DMS 273 treated with DMSO at 0.1 percent for 48 hours (cell line): ENCODE measurements around the gene LY9.

Source experiments
- DNase-seq: peaks from one replicate; lab custom pipeline; 2025; lab: John Stamatoyannopoulos, UW

LY9 gene

GRCh38 chr1:160795951-160796383 lies at the start of gene LY9:
Gene LY9, plus strand, starts transcription at chr1:160796174. Its CDS starts 14 bp downstream, at chr1:160796188.
- DNase-seq = no peak

- DNase-seq = no peak
Observed at GRCh38 chr1:160746836-160747500, 49.0 kb upstream of the LY9 start.

- no peak for DNase-seq
Observed at GRCh38 chr1:160747717-160748116, 48.3 kb upstream of the LY9 start.

- DNase-seq = no peak
Observed at GRCh38 chr1:160748181-160748877, 47.6 kb upstream of the LY9 start.

- no peak for DNase-seq
Observed at GRCh38 chr1:160748878-160749269, 47.1 kb upstream of the LY9 start.

- no peak for DNase-seq
Observed at GRCh38 chr1:160750608-160751007, 45.4 kb upstream of the LY9 start.

- DNase-seq = no peak
Observed at GRCh38 chr1:160752406-160752805, 43.6 kb upstream of the LY9 start.

GRCh38 chr1:160752924-160753323 lies 43.0 kb upstream of the LY9 start:
- DNase-seq = no peak

GRCh38 chr1:160753594-160753993 lies 42.4 kb upstream of the LY9 start:
- DNase-seq = no peak

- no peak for DNase-seq
Observed at GRCh38 chr1:160755461-160755860, 40.5 kb upstream of the LY9 start.

- no peak for DNase-seq
Observed at GRCh38 chr1:160755911-160756848, 39.8 kb upstream of the LY9 start.

GRCh38 chr1:160756849-160757201 lies 39.1 kb upstream of the LY9 start:
- DNase-seq = no peak

- no peak for DNase-seq
Observed at GRCh38 chr1:160758521-160758920, 37.5 kb upstream of the LY9 start.

GRCh38 chr1:160759740-160760139 lies 36.2 kb upstream of the LY9 start:
- DNase-seq = no peak

- DNase-seq = no peak
Observed at GRCh38 chr1:160761046-160761445, 34.9 kb upstream of the LY9 start.

GRCh38 chr1:160761886-160762285 lies 34.1 kb upstream of the LY9 start:
- no peak for DNase-seq

GRCh38 chr1:160763993-160764392 lies 32.0 kb upstream of the LY9 start:
- no peak for DNase-seq

GRCh38 chr1:160767395-160768294 lies 28.3 kb upstream of the LY9 start:
- DNase-seq = no peak

- no peak for DNase-seq
Observed at GRCh38 chr1:160768295-160768657, 27.7 kb upstream of the LY9 start.

GRCh38 chr1:160772331-160772730 lies 23.6 kb upstream of the LY9 start:
- DNase-seq = no peak

- no peak for DNase-seq
Observed at GRCh38 chr1:160773093-160773492, 22.9 kb upstream of the LY9 start.
